A673 (cell line): ENCODE measurements around the gene ANKRD11. TPM values are rescaled to one million over a fixed set of nuclear protein-coding genes. Genes with fewer than 3 reads are reported as not detected.

ENCODE experiments used
- BruUV-seq: library from RNA; stranded (reverse); fragments of 400-500 nt; replicated peaks from 2 replicates; lab custom pipeline; 2021; lab: Mats Ljungman, UMichigan
- CTCF ChIA-PET: fragments of 300-600 bp; sonication (Branson Sonifier 250); formaldehyde crosslinking; loops from one replicate; lab custom pipeline; 2022; ENCODE audit warnings: antibody characterized with exemption; lab: Charles Lee
- POLR2A ChIA-PET: fragments of 300-600 bp; sonication (Branson Sonifier 250); formaldehyde crosslinking; loops from one replicate; lab custom pipeline; 2022; ENCODE audit warnings: antibody characterized with exemption; ENCODE audit not compliant: low non-redundant PET; lab: Charles Lee
- DNase-seq: peaks from one replicate; pipeline ENCODE4 v3.0.0-alpha.2; 2015; ENCODE audit warnings: low spot score
- H3K27ac ChIP-seq: fragments of 200-600 bp; sonication (generic); 2 replicates; pipeline ENCODE4 v1.5.1; 2016; ENCODE audit warnings: mixed run types, low read depth, mild to moderate bottlenecking, mixed read lengths, antibody characterized with exemption, low read length; ENCODE audit not compliant: poor library complexity, severe bottlenecking
- H3K27me3 ChIP-seq: fragments of 200-600 bp; sonication (generic); replicated peaks from 2 replicates; pipeline ENCODE4 v1.6.1; 2017; ENCODE audit warnings: mixed run types, low read depth, mild to moderate bottlenecking, mixed read lengths, antibody characterized with exemption, low read length; ENCODE audit not compliant: insufficient read depth, poor library complexity
- H3K36me3 ChIP-seq: fragments of 200-600 bp; sonication (generic); 2 replicates; pipeline ENCODE4 v1.6.1; 2016; ENCODE audit warnings: mixed run types, mild to moderate bottlenecking, mixed read lengths, antibody characterized with exemption, low read length; ENCODE audit not compliant: insufficient read depth, poor library complexity, severe bottlenecking
- H3K4me1 ChIP-seq: fragments of 200-600 bp; sonication (generic); 2 replicates; pipeline ENCODE4 v1.6.1; 2017; ENCODE audit warnings: mixed run types, mild to moderate bottlenecking, mixed read lengths, antibody characterized with exemption, low read length; ENCODE audit not compliant: insufficient read depth, poor library complexity, severe bottlenecking
- H3K4me3 ChIP-seq: fragments of 200-600 bp; sonication (generic); 2 replicates; pipeline ENCODE4 v1.5.1; 2016; ENCODE audit warnings: low read depth, mixed run types, mild to moderate bottlenecking, mixed read lengths, low read length; ENCODE audit not compliant: poor library complexity, severe bottlenecking
- H3K9me3 ChIP-seq: fragments of 200-600 bp; sonication (generic); 2 replicates; pipeline ENCODE4 v1.6.1; 2016; ENCODE audit warnings: mixed run types, low read depth, mild to moderate bottlenecking, mixed read lengths, antibody characterized with exemption, low read length; ENCODE audit not compliant: poor library complexity, severe bottlenecking
- CTCF ChIP-seq: fragments of 300-800, 200-600 bp; sonication (generic); conservative IDR thresholded peaks from 2 replicates; pipeline ENCODE4 v1.5.1; 2017; ENCODE audit warnings: low read depth, mild to moderate bottlenecking, antibody characterized with exemption, low read length, moderate library complexity, mixed read lengths
- EZH2 ChIP-seq: fragments of 200-600 bp; sonication (generic); IDR thresholded peaks from 2 replicates; pipeline ENCODE4 v1.6.1; 2017; ENCODE audit warnings: borderline replicate concordance, low read depth, mild to moderate bottlenecking, mixed read lengths, antibody characterized with exemption, low read length; ENCODE audit not compliant: poor library complexity, severe bottlenecking
- intact Hi-C: fragments of 100-400 bp; cut with micrococcal nuclease; formaldehyde crosslinking; loops from one replicate; pipeline ENCODE4 v1.10.0; 2022; ENCODE audit not compliant: unreplicated experiment
- total RNA-seq: library from RNA; stranded (reverse); gene quantifications from 2 replicates; pipeline ENCODE4 v1.2.3, GENCODE V29; 2021

Gene ANKRD11
- total RNA-seq, 1 experiment from 2014 or later: 217 TPM

GRCh38 chr16:89287777-89288576, 202.4 kb downstream of the ANKRD11 start:
- no peaks in the 10 kb centered on the region for H3K27me3 ChIP-seq
- H3K27ac ChIP-seq: no peak overlapping the region
- H3K4me3 ChIP-seq: no peak overlapping the region
- no peak for DNase-seq
- TF ChIP-seq CTCF: no peak
- TF ChIP-seq EZH2: no peak
- H3K36me3 ChIP-seq: peaks cover 64% of the 10 kb centered on the region
- H3K9me3 ChIP-seq: no peaks in the 10 kb centered on the region
- CTCF ChIA-PET: no interaction called here
- intact Hi-C loops: no loop called here
- POLR2A ChIA-PET: no interaction called here
- H3K4me1 ChIP-seq: no peaks in the 10 kb centered on the region
- BruUV-seq: no TSS peak

GRCh38 chr16:89286096-89286495, 204.3 kb downstream of the ANKRD11 start:
- no peak overlapping the region for H3K27ac ChIP-seq
- H3K9me3 ChIP-seq: no peaks in the 10 kb centered on the region
- intact Hi-C loops: no loop called here
- no TSS peak for BruUV-seq
- no peaks in the 10 kb centered on the region for H3K27me3 ChIP-seq
- ChIA-PET POLR2A (no interaction called here), CTCF (no interaction called here)
- no peaks in the 10 kb centered on the region for H3K4me1 ChIP-seq
- peaks cover 77% of the 10 kb centered on the region for H3K36me3 ChIP-seq
- no peak for DNase-seq
- TF ChIP-seq CTCF (no peak), EZH2 (no peak)
- no peak overlapping the region for H3K4me3 ChIP-seq

- Histone ChIP-seq H3K9me3 (no peaks in the 10 kb centered on the region), H3K4me1 (no peaks in the 10 kb centered on the region), H3K4me3 (no peak overlapping the region), H3K27me3 (no peaks in the 10 kb centered on the region), H3K36me3 (peaks cover 84% of the 10 kb centered on the region), H3K27ac (no peak overlapping the region)
- no TSS peak for BruUV-seq
- no peak for DNase-seq
- CTCF ChIA-PET: no interaction called here
- intact Hi-C loops: no loop called here
- POLR2A ChIA-PET: no interaction called here
- TF ChIP-seq CTCF (no peak), EZH2 (no peak)
Measured at GRCh38 chr16:89285381-89285780, 205.0 kb downstream of the ANKRD11 start.
